Ascending aorta (tissue), 2 donors: ENCODE results near the gene HCK. TPM values are rescaled to one million over a fixed set of nuclear protein-coding genes. Genes with fewer than 3 reads are reported as not detected.

ENCODE experiments used
- DNase-seq, 2 donors: peaks; one replicate each; pipeline ENCODE4 v3.0.0-alpha.2; 2019; ENCODE audit warnings: low spot score in 2 of 2
- H3K27ac ChIP-seq, 2 donors: fragments of 200-600 bp; sonication (generic); one replicate each; pipeline ENCODE4 v1.5.1; 2016 to 2017; ENCODE audit warnings: mild to moderate bottlenecking in 1 of 2
- H3K27me3 ChIP-seq: fragments of 200-600 bp; sonication (generic); one replicate; pipeline ENCODE4 v1.5.1; 2017
- H3K36me3 ChIP-seq, 2 donors: fragments of 200-600 bp; sonication (generic); one replicate each; pipeline ENCODE4 v1.5.1; 2016
- H3K4me1 ChIP-seq, 2 donors: fragments of 200-600 bp; sonication (generic); one replicate each; pipeline ENCODE4 v1.5.1; 2016 to 2017; ENCODE audit warnings: mild to moderate bottlenecking in 1 of 2
- H3K4me3 ChIP-seq, 2 donors: fragments of 200-600 bp; sonication (generic); one replicate each; pipeline ENCODE4 v1.5.1; 2016 to 2017; ENCODE audit warnings: mild to moderate bottlenecking in 1 of 2
- H3K9me3 ChIP-seq, 2 donors: fragments of 200-600 bp; sonication (generic); one replicate each; pipeline ENCODE4 v1.5.1; 2016
- intact Hi-C: fragments of 100-400 bp; cut with DNase I; formaldehyde crosslinking; loops from one replicate; pipeline ENCODE4 v1.15.1; 2023
- total RNA-seq: library from RNA; depleted of rRNA; stranded (reverse); fragments of >200 nt; gene quantifications from one replicate; pipeline ENCODE4 v1.1.0, GENCODE V29; 2016
- TF ChIP-seq, protein P1 (sequence below), 3 experiments: fragments of 200-600 bp in 2 of 3; fragments of 450-650 bp in 1 of 3; sonication (generic) in 2 of 3; IDR thresholded peaks; one replicate each; pipeline ENCODE4 v1.5.1; 2016 to 2019; ENCODE audit warnings: antibody characterized with exemption in 3 of 3, mild to moderate bottlenecking in 1 of 3, moderate library complexity in 1 of 3

The HCK gene
- total RNA-seq, 1 donor from 2014 or later, result 16.8 TPM

DNA sequence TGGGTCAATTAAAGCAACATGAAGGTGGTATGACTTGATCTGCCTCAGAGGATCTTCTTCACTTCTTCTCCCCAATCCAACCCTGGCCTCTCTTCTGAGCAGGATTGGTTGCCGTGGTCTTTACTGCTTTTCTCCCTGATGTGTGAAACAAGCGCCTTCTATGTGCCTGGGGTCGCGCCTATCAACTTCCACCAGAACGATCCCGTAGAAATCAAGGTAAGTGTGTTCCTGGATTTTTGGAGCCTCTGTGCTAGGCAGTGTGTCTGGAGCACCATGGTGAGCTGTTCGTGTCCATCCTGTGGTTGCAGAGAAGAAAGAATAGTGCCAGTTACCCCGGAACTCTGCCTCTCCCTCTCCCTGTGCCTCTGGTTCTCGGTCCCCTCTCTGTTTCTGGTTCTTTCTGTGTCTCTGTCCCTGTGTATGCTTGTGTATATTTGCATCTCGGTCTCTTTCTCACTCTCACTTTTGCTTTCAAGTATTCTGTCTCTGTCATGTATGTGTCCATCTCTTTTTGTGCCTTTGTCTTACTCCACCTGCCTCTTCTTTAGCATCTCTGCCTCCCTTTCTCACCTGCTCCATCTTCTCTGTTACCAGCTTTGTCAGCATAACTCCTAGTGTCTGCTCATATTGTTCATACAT lies 81.0 kb downstream of the HCK start:
- intact Hi-C loops, result no loop called here
- Histone ChIP-seq H3K36me3 (peaks cover 20 to 38% of the 10 kb centered on the region in 2 donors), H3K4me1 (peaks cover 0 to 7% of the 10 kb centered on the region in 2 donors), H3K27ac (no peak overlapping the region), H3K4me3 (no peak overlapping the region), H3K9me3 (no peaks in the 10 kb centered on the region), H3K27me3 (no peaks in the 10 kb centered on the region)
- DNase-seq, result peak in 1 of 2 donors; percentile 51
- TF ChIP-seq, protein P1, sequence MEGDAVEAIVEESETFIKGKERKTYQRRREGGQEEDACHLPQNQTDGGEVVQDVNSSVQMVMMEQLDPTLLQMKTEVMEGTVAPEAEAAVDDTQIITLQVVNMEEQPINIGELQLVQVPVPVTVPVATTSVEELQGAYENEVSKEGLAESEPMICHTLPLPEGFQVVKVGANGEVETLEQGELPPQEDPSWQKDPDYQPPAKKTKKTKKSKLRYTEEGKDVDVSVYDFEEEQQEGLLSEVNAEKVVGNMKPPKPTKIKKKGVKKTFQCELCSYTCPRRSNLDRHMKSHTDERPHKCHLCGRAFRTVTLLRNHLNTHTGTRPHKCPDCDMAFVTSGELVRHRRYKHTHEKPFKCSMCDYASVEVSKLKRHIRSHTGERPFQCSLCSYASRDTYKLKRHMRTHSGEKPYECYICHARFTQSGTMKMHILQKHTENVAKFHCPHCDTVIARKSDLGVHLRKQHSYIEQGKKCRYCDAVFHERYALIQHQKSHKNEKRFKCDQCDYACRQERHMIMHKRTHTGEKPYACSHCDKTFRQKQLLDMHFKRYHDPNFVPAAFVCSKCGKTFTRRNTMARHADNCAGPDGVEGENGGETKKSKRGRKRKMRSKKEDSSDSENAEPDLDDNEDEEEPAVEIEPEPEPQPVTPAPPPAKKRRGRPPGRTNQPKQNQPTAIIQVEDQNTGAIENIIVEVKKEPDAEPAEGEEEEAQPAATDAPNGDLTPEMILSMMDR (IDR thresholded peaks at IDR 0.05), result no peak

DNA sequence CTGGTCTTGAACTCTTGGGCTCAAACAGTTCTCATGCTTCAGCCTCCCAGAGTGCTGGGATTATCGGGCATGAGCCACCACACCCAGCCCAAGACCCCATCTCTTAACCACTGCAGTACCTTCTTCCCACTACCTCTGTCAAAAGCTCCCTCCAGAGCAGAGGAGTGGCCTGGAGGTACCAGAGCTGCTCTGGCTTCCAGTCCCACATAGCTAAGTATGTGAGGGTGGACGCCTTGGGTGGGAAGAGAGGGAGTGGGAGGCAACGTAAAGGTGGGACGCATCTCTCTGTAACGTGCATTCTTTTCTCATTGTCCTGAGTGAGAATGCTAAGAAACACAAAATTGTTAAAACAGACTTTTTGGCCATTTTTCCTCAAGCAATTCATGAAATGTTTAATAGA lies 82.0 kb downstream of the HCK start:
- intact Hi-C loops, result no loop called here
- no peaks in the 10 kb centered on the region for H3K9me3 ChIP-seq
- peaks cover 30 to 48% of the 10 kb centered on the region in 2 donors for H3K36me3 ChIP-seq
- no peak overlapping the region for H3K4me3 ChIP-seq
- H3K4me1 ChIP-seq, result peaks cover 0 to 7% of the 10 kb centered on the region in 2 donors
- no peak for DNase-seq
- H3K27me3 ChIP-seq, result no peaks in the 10 kb centered on the region
- H3K27ac ChIP-seq, result no peak overlapping the region
- TF ChIP-seq, protein P1 (IDR thresholded peaks at IDR 0.05), result no peak

DNA sequence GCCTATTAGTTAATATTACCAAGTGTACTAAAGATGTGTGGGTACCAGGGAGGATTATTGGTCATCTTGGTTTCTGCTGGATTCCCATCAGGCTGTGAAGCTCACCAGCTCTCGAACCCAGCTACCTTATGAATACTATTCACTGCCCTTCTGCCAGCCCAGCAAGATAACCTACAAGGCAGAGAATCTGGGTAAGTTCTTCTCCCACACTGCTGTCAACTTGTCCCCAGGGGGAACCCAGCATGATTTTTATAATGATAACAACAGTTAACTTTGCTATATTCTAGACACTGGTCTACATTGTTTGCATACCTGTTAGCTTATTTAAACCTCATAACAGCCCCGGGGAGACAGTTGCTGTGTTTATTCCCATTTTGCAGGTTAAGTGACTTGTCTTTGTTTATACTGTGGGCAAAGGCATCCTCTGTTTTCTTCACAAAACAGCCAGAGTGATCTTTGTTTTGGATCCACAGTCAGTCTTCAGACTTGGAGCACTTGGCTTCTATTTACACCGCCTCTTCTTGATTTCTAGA lies 84.0 kb downstream of the HCK start:
- Histone ChIP-seq H3K9me3 (no peaks in the 10 kb centered on the region), H3K4me3 (no peak overlapping the region), H3K36me3 (peaks cover 44 to 64% of the 10 kb centered on the region in 2 donors), H3K4me1 (no peaks in the 10 kb centered on the region), H3K27ac (no peak overlapping the region), H3K27me3 (no peaks in the 10 kb centered on the region)
- intact Hi-C loops, result no loop called here
- TF ChIP-seq, protein P1 (IDR thresholded peaks at IDR 0.05), result no peak
- peak in 1 of 2 donors; percentile 35 for DNase-seq

DNA sequence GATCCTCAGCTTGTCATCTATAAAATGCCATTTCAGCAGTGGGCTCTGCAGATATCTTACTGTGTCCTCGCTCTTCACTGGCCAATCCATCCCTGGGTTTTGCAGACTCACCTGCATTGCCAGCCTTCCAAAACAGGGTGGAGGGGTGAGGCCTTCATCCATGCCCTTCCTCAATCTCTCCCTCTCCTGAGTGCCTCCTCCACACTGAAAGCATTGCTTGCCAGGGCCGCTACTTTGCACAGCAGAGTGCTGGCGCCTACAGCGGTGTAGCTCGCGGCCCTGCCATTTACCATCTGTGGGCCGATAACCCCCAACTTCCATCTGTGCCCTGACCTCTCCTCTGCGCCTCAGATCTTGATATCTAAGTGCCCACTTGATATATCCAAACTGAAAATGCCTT lies 86.9 kb downstream of the HCK start:
- no peaks in the 10 kb centered on the region for H3K9me3 ChIP-seq
- intact Hi-C loops, result no loop called here
- no peak for DNase-seq
- H3K27me3 ChIP-seq, result no peaks in the 10 kb centered on the region
- TF ChIP-seq, protein P1 (IDR thresholded peaks at IDR 0.05), result no peak
- peaks cover 72 to 82% of the 10 kb centered on the region in 2 donors for H3K36me3 ChIP-seq
- no peak overlapping the region for H3K27ac ChIP-seq
- no peaks in the 10 kb centered on the region for H3K4me1 ChIP-seq
- H3K4me3 ChIP-seq, result no peak overlapping the region

DNA sequence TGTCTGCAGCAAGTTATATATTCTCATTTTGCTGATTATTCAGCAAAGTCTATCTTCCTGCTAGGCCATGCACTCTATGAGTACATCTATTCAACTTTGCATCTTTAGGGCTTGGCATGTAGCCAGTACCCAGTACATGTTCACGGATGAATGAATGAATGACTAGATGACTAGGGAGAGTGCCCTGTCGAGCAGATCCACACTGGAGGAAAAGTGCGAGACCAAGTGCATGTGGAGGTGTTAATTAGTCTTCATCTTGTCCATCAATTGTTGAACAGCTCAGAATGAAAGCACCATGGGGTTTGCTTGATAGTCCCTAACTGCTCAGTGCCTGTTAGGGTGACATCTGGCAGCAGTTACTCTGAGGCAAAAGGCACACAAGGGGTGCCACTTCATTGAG lies 87.9 kb downstream of the HCK start:
- Histone ChIP-seq H3K36me3 (peaks cover 82 to 87% of the 10 kb centered on the region in 2 donors), H3K27ac (no peak overlapping the region), H3K4me1 (no peaks in the 10 kb centered on the region), H3K4me3 (no peak overlapping the region), H3K27me3 (no peaks in the 10 kb centered on the region), H3K9me3 (no peaks in the 10 kb centered on the region)
- no peak for DNase-seq
- TF ChIP-seq, protein P1 (IDR thresholded peaks at IDR 0.05), result no peak
- intact Hi-C loops, result no loop called here
